DMS153 treated with DMSO at 0.1 percent for 48 hours (cell line): Measurements from ENCODE around the gene C10orf90.

Experiments used
- DNase-seq: peaks from one replicate; lab custom pipeline; 2025; ENCODE audit not compliant: unreplicated experiment; lab: John Stamatoyannopoulos, UW

The C10orf90 gene

GRCh38 chr10:126469692-126470091, 200.8 kb downstream of the C10orf90 start:
- no peak for DNase-seq

GRCh38 chr10:126468876-126469643, 201.4 kb downstream of the C10orf90 start:
- no peak for DNase-seq

GRCh38 chr10:126468467-126468866, 202.0 kb downstream of the C10orf90 start:
- no peak for DNase-seq

DNA sequence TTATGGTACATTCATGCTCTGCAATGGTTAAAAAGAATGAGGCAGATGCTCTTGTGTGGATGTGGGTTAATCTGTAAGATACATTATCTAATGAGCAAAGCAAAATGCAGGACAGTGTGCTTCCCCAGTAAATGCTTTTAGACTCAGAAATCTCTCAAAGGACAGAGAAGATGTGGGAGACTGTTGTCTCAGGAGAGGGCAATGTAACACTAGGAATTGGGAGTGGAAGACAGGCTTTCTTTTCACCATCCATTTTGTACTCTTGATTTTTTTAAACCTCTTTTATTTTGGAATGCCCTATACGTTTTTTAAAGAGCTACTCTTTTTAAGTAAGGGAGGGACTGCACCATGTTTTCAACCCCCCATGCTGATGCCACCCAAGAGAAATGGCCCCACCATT, 204.7 kb downstream of the C10orf90 start:
- DNase-seq, result no peak

DNA sequence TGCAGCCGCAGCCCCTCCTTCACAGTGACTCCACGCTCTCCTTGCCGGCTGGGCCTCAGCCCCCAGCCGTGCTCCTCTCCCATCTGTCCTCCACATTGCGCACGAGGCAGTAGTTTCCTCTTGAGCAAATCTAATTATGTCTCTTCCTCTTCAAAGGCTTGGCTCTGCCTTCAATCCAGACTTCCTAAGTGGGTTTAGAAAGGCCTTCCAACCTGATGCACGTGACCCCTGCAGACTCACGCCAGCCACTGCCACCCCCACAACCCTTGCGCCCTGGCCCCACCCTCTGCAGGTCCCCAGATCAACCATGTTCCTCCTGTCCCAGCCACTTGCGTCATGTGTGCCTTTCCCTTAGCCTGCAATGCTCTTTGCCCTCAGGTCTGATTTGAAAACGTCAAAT, 207.2 kb downstream of the C10orf90 start:
- no peak for DNase-seq

DNA sequence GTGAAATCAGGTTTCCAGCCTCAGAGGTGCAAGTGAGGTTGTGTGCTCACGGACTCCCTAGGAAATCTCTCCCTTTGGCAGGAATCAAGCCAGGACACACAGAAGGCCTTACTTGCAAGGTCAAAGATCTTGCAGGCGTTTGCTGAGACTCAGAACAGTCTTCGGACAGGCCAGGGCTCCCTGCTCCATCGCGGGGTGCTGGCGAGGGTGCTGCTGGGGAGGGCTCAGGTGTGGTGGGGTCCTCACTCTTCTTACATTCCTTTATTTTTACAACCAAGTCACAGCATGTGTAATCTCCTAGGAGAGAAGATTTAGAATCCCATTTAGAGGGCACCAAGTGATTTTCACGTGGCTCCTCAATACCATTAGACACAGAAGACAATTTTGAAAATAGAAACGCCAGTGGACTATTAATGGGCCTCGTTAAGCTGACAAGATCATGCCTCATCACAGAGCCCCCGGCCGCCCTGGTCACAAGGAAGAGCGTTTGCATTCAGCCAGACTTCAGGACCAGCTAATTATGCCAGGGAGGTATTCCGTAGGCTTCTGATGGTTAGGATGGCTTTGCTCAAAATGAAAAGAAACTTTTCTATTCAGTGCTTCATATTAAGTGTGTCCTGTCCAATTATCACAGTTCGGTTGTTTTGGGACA, 209.1 kb downstream of the C10orf90 start:
- DNase-seq, result no peak

DNA sequence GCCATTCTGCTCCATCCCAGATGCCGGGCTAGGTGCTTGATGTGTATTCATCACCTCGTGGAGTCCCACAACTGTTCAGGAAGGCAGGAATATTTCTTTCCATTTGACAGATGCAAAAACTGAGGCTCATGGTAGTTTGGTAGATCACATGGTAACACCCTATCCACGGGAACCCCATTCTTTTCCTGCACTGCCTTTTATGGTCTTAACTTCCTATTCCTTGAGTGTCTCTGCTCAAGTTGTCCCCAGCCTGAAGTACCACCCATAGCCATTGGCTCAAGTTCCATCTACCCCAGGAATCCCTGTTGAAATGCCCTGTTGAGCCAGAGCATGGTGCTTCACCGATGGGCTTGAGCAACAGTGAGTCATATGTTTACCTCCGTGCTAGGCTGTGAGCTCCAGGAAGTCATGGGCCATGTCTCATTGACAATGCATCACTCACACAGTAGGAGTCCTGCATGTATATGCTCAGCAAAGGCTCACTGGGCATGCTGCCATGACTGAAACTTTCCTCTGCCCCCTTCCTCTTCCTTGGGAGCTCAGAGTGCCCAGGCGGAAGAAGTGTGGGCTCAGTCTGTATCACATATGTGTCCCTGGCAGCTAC, 210.5 kb downstream of the C10orf90 start:
- no peak for DNase-seq

DNA sequence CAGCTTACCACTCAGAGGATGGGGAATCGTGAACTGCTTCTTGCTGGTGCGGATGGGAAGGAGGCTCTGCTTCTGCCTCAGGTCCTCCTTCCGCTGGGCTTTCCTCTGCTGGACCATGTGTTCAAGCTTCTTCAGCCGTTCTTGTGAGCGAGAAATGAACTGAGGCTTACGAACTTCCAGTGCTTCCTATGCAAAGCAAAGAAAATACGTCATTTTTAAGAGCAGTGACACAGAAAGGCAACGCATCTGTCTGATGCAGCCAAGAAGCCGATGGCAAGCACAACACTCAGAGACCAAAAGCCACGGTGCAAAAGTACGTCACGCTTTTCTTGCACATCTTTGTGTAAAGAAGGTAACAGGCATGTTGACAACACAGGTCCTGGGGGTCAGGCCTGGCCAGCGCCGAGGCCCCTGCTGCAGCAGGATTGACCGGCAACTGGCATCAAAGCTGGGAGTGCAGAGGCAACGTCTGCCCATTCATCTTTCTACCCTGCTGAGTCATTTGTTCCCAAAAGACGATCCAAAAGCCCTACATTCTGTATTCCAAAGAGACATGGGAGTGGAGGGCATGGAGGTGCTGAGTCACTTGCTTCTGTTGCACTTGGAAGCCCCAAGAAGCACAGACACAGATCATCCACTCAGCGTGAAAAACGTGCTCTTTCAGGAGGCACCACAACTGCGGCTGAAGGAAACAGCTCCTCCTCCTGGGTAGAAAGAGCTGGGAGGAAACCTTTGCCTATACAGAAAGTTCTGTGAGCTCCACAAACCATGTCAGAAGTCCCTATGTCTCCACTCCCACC, 211.3 kb downstream of the C10orf90 start:
- no peak for DNase-seq

DNA sequence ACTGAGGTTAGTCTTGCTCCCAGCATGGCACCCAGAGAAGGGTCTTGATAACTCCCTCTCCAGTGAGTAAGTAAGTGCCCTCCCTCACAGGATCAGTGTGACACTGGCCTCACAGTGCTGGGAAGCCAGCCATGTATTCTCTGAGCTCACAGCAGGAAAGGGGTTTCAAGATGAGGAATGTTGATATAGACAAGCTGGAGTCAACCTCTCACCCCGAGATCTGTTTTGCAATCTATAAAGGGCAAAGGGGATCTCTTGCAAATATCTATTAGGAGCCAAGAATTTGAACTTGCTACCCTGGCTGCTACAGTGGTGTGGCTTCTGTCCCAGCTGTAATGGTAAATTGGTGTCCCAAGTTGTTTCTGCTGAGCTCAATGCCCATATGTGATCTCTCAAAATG, 212.0 kb downstream of the C10orf90 start:
- no peak for DNase-seq

DNA sequence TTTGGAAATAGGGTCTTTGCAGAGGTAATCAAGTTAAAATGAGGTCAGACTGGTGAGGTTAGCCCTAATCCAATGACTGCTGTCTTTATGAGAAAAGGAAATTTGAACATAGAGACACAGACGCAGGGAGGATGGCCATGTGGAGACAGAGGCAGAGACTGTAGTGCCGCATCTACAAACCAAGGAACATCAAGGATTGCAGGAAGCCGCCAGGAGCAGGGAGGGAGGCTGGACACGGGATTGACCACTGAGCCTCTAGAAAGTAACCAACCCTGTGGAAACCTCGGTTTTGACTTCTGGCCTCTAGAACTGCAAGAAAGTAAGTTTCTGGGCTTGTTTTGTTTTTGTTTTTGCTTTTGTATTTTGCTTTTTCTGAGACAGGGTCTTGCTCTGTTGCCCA, 213.9 kb downstream of the C10orf90 start:
- no peak for DNase-seq

- DNase-seq, result no peak
Observed at GRCh38 chr10:126455766-126456405, 214.6 kb downstream of the C10orf90 start.

DNA sequence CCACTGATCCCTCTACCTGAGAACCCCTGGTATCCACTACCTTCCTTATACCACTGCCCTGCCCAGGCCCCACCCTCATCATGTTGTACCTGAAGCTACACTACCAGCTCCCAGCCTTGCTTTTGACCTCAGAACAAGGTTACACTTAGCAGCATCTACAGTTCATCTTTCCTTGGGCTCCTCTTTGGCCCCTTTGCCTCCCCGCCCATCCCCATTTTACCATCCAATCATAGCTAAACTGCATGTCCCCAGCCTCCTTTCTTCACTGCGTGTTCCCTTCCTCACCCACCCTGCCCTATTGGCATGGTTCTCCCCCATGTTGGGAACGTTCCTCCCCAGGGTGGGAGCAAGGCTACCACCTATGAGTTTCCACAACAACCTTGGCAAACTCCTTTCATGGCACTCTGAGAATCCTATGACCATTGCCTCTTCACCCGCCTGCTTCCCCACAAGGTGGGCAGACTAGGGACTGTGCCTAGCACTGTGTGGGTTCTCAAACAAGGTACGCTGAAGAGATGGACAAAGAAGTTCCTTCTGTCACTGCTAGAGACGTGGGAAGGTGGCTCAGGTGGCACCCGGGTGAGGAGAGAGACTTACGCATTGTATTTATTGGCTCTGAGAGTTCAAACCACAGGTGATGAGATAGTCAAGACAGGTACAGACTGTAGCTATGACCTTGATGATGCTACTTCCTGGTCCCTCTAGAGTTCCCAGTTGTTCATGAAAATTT, 215.3 kb downstream of the C10orf90 start:
- DNase-seq, result no peak

- DNase-seq, result no peak
Observed at GRCh38 chr10:126454045-126454751, 216.3 kb downstream of the C10orf90 start.

- DNase-seq, result no peak
Observed at GRCh38 chr10:126452245-126452644, 218.2 kb downstream of the C10orf90 start.

DNA sequence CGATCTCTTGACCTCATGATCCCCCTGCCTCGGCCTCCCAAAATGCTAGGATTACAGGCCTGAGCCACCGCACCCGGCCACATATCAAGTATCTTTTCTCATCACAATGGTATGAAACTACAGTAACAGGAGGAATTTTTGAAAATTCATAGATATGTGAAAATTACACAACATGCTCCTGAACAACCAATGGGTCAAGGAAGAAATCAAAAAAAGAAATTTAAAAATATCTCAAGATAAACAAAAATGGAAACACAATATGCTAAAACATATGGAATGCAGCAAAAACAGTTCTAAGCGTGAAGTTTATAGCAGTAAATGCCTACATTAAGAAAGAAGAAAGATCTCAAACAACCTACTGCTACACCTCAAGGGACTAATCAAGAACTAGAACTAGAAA, 222.4 kb downstream of the C10orf90 start:
- no peak for DNase-seq

DNA sequence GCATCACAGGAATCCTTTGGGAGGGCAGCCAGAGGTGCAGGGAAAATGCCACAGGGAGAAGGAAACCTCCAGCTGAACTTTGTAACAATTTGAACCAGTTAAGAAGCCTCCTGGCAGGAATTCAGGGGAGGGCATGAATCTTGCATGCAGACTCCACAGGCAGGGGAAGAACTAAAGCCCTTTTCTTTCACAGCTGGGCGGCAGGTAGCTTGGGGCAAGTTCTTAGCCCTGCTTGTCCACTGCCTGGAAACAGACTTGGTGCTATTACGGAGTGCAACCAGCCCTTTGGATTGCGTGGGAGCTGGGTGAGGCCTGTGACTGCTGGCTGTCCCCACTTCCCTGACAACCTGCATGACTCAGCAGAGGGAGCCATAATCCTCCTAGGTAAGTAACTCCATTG, 230.6 kb downstream of the C10orf90 start:
- DNase-seq, result no peak

- no peak for DNase-seq
Observed at GRCh38 chr10:126438407-126438783, 232.1 kb downstream of the C10orf90 start.

- no peak for DNase-seq
Observed at GRCh38 chr10:126437635-126438406, 232.7 kb downstream of the C10orf90 start.

DNA sequence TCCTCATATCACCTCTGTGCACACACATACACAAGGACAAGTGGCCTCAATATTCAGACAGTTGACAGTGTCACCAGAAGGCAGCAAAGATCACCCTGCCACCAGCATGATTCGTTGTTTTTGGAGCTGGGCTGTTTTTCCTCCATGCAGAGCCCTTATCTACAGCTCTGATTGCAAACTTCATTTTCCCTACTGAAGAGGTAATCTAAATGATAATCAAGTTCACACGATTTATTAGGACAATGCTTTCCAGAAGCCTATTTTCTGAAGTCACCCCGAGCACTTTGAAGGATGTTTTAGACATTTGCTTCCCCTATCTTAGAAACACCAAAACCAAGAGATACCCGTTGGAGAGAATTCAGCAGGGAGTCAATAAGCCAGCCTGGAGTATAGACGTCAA, 236.3 kb downstream of the C10orf90 start:
- no peak for DNase-seq
